KOPT-K1 (cell line): Measurements from ENCODE around the gene COPZ1.

Source experiments
- H3K27ac ChIP-seq: fragments of 200-600 bp; sonication (generic); 2 replicates; pipeline ENCODE4 v1.5.1; 2016; ENCODE audit warnings: antibody characterized with exemption, mild to moderate bottlenecking, low read depth, low read length; ENCODE audit not compliant: poor library complexity, severe bottlenecking
- H3K36me3 ChIP-seq: fragments of 200-600 bp; sonication (generic); 2 replicates; pipeline ENCODE4 v1.5.1; 2017; ENCODE audit warnings: antibody characterized with exemption, mild to moderate bottlenecking, low read length, moderate library complexity; ENCODE audit not compliant: insufficient read depth
- H3K9me3 ChIP-seq: fragments of 200-600 bp; sonication (generic); 2 replicates; pipeline ENCODE4 v1.5.1; 2017; ENCODE audit warnings: antibody characterized with exemption, low read length, mild to moderate bottlenecking; ENCODE audit not compliant: insufficient read depth, poor library complexity, severe bottlenecking

COPZ1 gene

GRCh38 chr12:54386403-54387113 lies 61.6 kb downstream of the COPZ1 start:
- Histone ChIP-seq H3K27ac (no peak overlapping the region), H3K36me3 (no peaks in the 10 kb centered on the region), H3K9me3 (no peaks in the 10 kb centered on the region)

DNA sequence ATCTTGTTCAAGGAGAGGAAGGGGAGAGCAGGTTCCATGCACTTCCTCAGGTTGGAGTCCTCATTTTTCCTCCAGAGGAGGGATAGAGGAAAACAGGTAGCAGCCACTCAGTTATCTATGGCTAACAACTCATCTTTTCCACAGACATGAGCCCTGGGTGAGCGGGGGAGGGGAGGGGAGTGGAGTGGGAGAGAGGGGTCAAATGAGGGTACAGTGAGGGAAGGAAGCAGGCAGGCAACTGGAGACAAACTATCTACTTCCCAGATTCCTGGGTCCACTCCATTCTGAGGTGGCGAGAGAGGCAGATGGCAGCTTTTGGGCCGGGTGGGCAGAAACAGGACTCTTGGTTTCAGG lies 62.2 kb downstream of the COPZ1 start:
- Histone ChIP-seq H3K27ac (no peak overlapping the region), H3K36me3 (no peaks in the 10 kb centered on the region)

DNA sequence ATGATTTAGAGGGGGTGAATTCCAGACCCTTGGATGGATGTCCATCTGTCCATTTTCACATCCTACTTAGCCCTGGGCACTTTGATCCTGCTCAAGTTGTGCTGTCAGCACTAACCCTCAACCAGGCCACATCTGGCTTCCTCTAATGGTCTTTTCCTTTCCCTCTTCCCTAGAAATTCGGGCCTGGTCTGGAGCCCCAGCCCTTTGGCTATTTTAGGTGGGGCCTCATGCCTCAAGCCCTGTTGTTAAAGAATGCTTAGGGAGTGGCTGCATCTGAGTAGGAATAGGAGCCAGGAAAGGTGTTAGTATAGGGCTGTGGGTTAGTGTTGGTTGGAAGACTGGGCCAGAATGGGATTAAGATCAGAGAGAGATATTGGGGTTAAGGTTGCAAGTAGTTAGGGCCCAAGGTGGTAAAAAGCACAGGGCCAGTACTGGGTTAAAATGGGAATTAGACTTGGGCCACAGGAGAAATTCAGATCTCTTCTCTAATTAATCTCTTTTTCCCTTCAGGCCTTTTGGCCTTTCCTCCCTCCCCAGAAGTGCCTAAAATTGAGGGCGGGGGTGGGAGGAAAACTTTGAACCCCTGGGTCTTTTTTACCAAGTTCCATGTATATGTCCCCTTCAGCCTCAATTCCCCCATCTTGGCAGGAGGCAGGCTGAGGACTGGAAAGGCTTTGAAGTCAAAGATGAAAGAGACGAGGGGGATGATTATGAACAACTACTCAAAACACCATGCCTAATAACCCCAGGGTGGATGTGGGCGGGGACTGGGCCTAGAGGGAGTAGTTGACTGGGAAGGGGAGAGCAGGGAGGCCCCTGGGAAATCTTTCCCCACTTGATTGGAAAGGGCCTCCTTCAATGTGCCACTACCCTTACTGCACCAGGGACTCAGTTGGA lies 63.6 kb downstream of the COPZ1 start:
- H3K9me3 ChIP-seq: no peaks in the 10 kb centered on the region
- no peaks in the 10 kb centered on the region for H3K36me3 ChIP-seq
- no peak overlapping the region for H3K27ac ChIP-seq

More for the DNA sequence above, 62.2 kb downstream of the COPZ1 start:
- H3K9me3 ChIP-seq: no peaks in the 10 kb centered on the region

DNA sequence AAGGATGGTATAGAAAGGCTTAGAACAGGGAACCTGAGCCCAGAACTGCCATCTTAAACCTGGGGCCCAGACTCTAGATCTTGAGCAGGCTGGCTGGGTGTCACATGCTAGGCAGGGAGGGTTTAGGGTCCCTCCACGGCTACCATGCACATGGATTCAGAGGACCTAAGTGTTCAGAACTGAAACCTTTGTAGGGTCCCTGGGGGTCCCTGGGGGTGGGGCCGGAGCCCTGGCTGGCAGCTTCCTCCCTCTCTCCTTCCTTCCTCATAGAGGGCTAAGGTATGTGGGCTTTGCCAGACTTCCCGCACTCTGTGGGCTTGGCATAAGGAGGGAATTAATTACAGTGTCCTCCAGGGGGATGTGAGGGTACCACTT lies 64.2 kb downstream of the COPZ1 start:
- Histone ChIP-seq H3K36me3 (peaks cover 3% of the 10 kb centered on the region; the same call in 1 of the 2 replicates), H3K9me3 (no peaks in the 10 kb centered on the region), H3K27ac (no peak overlapping the region)

DNA sequence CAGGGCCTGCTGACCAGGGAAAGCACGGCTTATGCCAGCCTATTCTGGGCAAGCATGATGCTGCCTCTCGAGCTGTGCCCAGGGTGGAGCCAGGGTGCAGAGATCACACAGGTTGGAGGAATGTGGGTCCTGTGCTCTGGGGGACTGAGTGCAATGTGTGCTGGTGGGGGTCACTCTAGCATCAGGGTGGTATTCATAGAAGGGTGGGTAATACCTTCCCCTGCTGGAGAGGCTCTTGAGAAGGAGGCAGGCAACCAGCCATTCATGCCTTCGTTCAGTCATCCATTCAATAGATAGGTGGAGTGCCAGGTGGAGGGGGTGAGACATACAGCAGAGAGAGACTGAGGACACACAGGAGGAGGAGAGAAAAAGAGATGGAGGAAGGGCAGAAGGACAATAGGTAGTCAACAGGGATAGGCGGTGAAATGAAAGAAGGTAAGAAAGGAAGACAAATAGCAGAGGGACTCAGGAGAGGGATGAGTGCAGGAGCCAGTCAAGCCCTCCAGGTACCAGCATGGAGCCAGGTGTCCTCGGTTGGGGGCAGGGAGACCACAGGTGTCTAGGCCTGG lies 64.8 kb downstream of the COPZ1 start:
- Histone ChIP-seq H3K9me3 (no peaks in the 10 kb centered on the region), H3K27ac (no peak overlapping the region), H3K36me3 (peaks cover 9% of the 10 kb centered on the region)

GRCh38 chr12:54390176-54390667 lies 65.3 kb downstream of the COPZ1 start:
- H3K27ac ChIP-seq: no peak overlapping the region
- H3K36me3 ChIP-seq: peaks cover 14% of the 10 kb centered on the region
- H3K9me3 ChIP-seq: no peaks in the 10 kb centered on the region

DNA sequence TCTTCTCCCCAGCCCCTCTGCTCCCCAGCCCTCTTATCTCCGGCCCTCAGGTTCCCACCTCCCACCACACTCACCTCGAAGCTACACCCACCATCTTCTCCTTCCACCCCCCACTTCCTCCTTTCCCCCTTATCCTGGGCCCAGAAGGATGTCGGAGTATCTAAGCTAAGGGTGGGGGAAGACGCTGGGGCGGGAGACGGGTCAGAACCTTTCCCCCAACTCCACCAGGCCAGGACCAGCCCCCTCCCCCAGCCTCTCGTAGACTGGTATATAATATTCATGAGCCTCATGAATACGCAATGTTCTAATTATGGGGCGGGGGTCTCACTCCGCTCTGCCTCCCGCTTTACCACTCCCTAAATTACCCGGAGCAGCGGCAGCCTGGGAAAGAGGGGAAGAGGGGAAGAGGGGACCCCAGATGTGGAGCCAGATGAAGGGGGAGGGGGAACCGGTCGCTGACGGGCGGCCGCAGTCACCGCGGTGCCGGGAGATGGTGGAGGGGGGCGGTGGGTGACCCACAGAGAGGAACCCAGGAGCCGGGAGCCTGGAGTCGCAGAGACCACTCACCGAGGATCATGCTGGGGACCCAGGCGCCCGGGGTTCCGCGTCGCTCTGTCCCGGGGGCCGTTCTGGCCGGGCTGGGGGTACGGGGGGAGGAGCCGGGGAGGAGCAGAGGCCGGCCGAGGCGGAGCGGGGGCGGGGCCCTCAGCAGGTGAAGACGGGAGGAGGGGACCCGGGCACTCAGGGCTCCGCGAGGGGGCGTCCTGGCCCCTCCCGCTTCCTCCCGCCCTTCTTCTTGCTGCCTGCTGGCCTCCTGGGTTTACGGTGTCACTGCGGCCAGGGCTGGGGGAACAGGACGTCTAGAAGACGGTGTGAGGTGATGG lies 66.0 kb downstream of the COPZ1 start:
- Histone ChIP-seq H3K27ac (no peak overlapping the region), H3K36me3 (peaks cover 21% of the 10 kb centered on the region), H3K9me3 (no peaks in the 10 kb centered on the region)

DNA sequence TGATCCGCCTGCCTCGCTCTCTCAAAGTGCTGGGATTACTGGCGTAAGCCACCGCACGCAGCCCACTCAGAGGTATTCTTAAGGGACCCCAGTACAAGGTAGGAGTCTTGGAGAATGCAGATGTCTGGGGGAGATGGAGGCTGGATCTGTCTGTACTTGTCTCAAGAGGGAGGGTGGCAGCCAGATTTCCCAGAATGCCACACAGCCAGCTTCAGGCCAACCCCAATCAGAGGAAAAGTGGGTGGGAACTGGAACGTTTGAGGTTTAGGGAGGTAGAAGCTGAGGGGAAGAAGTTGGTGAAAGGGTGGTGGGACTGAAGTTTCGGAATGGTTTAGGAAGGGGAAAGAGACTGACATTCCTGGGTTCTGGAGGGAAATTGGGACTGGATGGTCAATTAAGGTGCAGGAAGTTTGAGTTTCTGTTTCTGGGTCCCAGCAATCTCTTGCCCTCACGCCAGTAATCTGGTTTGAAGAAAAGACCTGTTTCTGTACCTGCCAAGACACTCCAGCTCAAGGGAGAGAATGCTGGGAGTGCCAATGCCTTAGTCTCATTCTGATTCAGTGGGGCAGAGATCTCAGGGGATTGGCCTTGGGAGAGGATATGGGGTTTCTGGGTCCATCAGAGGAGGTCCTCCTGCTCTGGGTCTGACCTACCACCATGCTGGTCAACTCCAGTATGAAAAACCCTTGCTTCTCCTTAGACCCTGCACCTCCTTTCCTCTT lies 67.7 kb downstream of the COPZ1 start:
- Histone ChIP-seq H3K36me3 (peaks cover 38% of the 10 kb centered on the region), H3K27ac (no peak overlapping the region), H3K9me3 (no peaks in the 10 kb centered on the region)

DNA sequence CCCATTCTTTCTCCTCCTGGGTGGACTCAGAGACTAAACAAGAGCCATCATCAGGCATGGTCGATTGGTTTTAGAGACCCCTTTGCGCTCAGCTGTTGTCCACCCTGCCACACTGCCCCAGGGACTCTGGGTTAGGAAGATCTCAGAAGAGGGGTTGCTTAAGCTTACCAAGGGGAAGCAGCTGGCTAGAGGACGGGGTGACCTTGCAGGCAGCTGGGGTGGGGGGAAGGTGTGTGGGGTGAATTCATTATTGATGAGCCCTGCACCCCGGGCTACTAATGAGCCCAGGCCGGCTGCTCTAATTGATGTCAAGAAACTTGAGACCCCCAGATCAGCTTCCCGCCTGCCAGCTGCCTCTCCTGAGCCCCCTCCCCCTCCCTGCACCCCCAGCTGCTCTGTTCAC lies 68.3 kb downstream of the COPZ1 start:
- Histone ChIP-seq H3K36me3 (peaks cover 44% of the 10 kb centered on the region), H3K27ac (no peak overlapping the region), H3K9me3 (no peaks in the 10 kb centered on the region)

DNA sequence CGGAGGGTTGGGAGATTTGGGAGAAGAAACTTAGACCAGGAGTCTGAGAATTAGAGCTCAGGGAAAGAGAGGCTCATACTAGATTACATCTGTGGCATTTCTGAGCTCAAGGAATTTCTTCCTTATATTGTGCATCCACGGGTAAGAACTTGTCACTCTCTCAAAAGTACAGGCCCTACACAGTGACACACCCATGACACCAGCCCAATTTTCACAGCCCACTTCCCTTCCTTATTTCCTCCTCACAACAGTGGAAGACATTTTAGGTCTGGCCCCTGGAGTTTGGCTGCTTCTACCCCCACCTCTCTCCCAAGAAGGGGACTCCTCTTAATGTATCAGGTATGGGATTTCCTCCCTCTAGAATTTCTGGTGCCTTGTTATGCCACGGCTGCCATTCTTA lies 68.8 kb downstream of the COPZ1 start:
- no peak overlapping the region for H3K27ac ChIP-seq
- H3K9me3 ChIP-seq: no peaks in the 10 kb centered on the region
- peaks cover 49% of the 10 kb centered on the region for H3K36me3 ChIP-seq

DNA sequence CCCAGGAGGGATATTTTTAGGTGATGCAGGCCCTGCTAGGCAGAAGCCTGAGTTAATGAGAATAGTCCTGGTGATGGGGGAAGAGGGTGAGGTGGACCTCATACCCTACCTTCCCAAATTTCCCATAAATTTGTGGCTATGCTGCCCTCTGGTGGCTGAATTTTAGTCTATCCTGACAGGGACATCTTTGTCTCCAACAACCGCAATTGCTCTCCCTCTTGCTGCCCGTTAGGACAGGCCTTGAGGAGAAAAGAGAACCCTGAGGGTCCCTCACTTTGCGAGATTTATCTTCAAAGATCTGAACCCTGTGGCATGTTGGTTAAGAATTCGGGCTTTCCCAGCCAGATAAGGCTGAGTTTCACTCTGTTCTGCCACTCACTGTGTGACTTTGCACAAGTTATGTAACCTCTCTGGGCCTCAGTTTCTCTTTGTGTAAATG lies 69.4 kb downstream of the COPZ1 start:
- H3K27ac ChIP-seq: no peak overlapping the region
- H3K9me3 ChIP-seq: no peaks in the 10 kb centered on the region
- H3K36me3 ChIP-seq: peaks cover 55% of the 10 kb centered on the region

GRCh38 chr12:54394986-54395385 lies 70.1 kb downstream of the COPZ1 start:
- H3K36me3 ChIP-seq: peaks cover 62% of the 10 kb centered on the region
- H3K27ac ChIP-seq: no peak overlapping the region
- no peaks in the 10 kb centered on the region for H3K9me3 ChIP-seq

- Histone ChIP-seq H3K9me3 (no peaks in the 10 kb centered on the region), H3K27ac (no peak overlapping the region), H3K36me3 (peaks cover 67% of the 10 kb centered on the region)
Measured at GRCh38 chr12:54395545-54395944, 70.6 kb downstream of the COPZ1 start.

DNA sequence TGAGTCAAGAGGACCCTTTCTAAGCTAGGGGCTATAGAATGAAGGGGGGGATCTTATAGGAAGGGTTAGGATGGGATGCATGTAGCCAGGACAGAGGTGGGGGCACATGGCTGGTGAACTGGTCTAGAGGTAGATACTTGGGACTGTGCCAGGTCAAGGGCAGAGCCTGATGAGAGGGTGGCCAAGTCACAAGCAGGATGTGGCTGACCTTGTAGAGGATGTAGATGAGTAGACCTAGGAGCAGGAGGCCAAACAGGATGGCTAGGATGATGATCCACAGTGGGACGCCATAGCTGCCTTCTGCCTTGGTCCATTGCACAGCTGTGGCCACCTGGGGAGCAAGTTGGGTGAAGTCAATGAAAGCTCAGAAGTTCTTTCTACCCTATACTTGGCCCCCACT lies 72.2 kb downstream of the COPZ1 start:
- Histone ChIP-seq H3K36me3 (peaks cover 83% of the 10 kb centered on the region), H3K9me3 (no peaks in the 10 kb centered on the region), H3K27ac (no peak overlapping the region)
